Right hindlimb (tissue), 1 donor: ENCODE results near the gene SLC35E1.
"Not testable (repeated sequence)": the region's sequence is repeated elsewhere in the genome, so short reads cannot be mapped to it uniquely, and the experiment has no call there.

Source experiments
- DNase-seq: peaks from one replicate; pipeline ENCODE4 v3.0.0-alpha.2; 2018

The SLC35E1 gene

GRCh38 chr19:16520986-16521624, 51.1 kb downstream of the SLC35E1 start:
- DNase-seq, result no peak

- no peak for DNase-seq
Measured at GRCh38 chr19:16520074-16520973, 51.9 kb downstream of the SLC35E1 start.

GRCh38 chr19:16519230-16519687, 53.0 kb downstream of the SLC35E1 start:
- DNase-seq, result no peak

- DNase-seq, result no peak
Measured at GRCh38 chr19:16518483-16519229, 53.6 kb downstream of the SLC35E1 start.

GRCh38 chr19:16518061-16518460, 54.2 kb downstream of the SLC35E1 start:
- no peak for DNase-seq

GRCh38 chr19:16516923-16517610, 55.1 kb downstream of the SLC35E1 start:
- DNase-seq, result no peak

GRCh38 chr19:16516381-16516780, 55.8 kb downstream of the SLC35E1 start:
- DNase-seq, result no peak

GRCh38 chr19:16514383-16515019, 57.7 kb downstream of the SLC35E1 start:
- no peak for DNase-seq

GRCh38 chr19:16512611-16513010, 59.6 kb downstream of the SLC35E1 start:
- DNase-seq, result not testable (repeated sequence)

GRCh38 chr19:16509141-16510061, 62.8 kb downstream of the SLC35E1 start:
- peak; percentile 67 for DNase-seq

GRCh38 chr19:16508546-16508945, 63.7 kb downstream of the SLC35E1 start:
- DNase-seq, result no peak

- DNase-seq, result no peak
Measured at GRCh38 chr19:16506961-16507360, 65.3 kb downstream of the SLC35E1 start.

GRCh38 chr19:16506161-16506560, 66.1 kb downstream of the SLC35E1 start:
- not testable (repeated sequence) for DNase-seq

GRCh38 chr19:16504271-16504670, 67.9 kb downstream of the SLC35E1 start:
- DNase-seq, result no peak
